ENCODE data around the gene GSTO2.

The GSTO2 gene

GRCh38 chr10:104349623-104350126, 80.7 kb downstream of the GSTO2 start:
- H3K4me3 ChIP-seq (ENCODE audit: control insufficient read depth, low read depth, low read length), result no peak overlapping the region
- TF ChIP-seq, protein P1, sequence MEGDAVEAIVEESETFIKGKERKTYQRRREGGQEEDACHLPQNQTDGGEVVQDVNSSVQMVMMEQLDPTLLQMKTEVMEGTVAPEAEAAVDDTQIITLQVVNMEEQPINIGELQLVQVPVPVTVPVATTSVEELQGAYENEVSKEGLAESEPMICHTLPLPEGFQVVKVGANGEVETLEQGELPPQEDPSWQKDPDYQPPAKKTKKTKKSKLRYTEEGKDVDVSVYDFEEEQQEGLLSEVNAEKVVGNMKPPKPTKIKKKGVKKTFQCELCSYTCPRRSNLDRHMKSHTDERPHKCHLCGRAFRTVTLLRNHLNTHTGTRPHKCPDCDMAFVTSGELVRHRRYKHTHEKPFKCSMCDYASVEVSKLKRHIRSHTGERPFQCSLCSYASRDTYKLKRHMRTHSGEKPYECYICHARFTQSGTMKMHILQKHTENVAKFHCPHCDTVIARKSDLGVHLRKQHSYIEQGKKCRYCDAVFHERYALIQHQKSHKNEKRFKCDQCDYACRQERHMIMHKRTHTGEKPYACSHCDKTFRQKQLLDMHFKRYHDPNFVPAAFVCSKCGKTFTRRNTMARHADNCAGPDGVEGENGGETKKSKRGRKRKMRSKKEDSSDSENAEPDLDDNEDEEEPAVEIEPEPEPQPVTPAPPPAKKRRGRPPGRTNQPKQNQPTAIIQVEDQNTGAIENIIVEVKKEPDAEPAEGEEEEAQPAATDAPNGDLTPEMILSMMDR (IDR thresholded peaks at IDR 0.05; ENCODE audit: control insufficient read depth, insufficient read depth, low read depth, low read length, missing control alignments), result no peak
- DNase-seq (ENCODE audit: low read depth), result no peak

- TF ChIP-seq, protein P1 (IDR thresholded peaks at IDR 0.05; ENCODE audit: control insufficient read depth, insufficient read depth, low read depth, low read length, missing control alignments), result peak; percentile 63
- no peak for DNase-seq (ENCODE audit: low read depth)
Observed at GRCh38 chr10:104350127-104350635, 81.2 kb downstream of the GSTO2 start.

DNA sequence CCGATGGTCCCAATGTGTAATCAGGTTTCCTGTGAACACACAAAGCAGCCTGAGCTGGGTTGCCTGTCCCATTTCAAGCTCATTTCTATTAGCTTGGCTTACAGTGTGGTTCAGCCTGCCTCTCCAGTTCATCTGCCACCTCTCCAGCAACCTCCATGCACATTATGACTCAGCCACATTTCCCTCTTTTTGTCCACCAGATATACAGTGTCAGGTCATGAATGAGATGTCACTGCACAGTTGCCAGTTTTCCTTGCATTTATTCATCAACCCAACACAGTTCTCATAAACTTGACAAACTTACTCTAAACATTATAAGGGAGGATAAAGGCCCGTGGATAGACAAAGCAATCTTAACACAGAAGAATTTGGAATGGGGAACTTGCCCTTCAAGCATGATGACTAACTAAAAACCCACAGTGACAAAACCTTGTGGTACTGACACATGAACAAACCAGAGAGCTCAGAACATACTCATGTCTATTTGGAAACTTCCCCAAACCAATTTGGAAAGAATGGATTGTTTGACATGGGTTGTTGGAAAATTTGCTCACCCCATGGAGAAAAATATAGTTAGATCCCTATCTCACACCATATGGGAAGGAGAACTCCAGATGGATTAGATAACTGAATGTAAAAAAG, 82.2 kb downstream of the GSTO2 start:
- DNase-seq (ENCODE audit: low read depth), result no peak
- TF ChIP-seq, protein P1 (IDR thresholded peaks at IDR 0.05; ENCODE audit: control insufficient read depth, insufficient read depth, low read depth, low read length, missing control alignments), result no peak
- H3K4me3 ChIP-seq (ENCODE audit: control insufficient read depth, low read depth, low read length), result no peak overlapping the region

More at GRCh38 chr10:104350127-104350635, 81.2 kb downstream of the GSTO2 start:
- no peak overlapping the region for H3K4me3 ChIP-seq (ENCODE audit: control insufficient read depth, low read depth, low read length)

DNA sequence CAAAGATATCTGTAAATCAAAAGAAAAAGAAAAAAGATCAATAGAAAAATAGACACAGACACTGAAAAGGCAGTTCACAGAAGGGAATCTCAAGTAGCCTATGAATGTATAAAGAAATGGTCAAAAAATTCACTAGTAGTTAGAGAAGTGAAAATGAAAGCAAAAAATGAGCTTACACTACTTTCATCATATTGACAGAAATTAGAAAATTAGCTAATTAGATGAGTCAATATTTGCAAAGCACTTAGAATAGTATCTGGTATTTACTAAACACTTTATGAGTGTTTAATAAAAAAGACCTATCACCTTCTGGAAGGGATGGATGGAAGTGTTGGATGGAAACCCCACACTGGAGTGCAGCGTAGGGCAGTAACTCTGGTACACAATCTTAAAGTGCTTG, 82.9 kb downstream of the GSTO2 start:
- no peak for DNase-seq (ENCODE audit: low read depth)
- TF ChIP-seq, protein P1 (IDR thresholded peaks at IDR 0.05; ENCODE audit: control insufficient read depth, insufficient read depth, low read depth, low read length, missing control alignments), result no peak
- no peak overlapping the region for H3K4me3 ChIP-seq (ENCODE audit: control insufficient read depth, low read depth, low read length)

DNA sequence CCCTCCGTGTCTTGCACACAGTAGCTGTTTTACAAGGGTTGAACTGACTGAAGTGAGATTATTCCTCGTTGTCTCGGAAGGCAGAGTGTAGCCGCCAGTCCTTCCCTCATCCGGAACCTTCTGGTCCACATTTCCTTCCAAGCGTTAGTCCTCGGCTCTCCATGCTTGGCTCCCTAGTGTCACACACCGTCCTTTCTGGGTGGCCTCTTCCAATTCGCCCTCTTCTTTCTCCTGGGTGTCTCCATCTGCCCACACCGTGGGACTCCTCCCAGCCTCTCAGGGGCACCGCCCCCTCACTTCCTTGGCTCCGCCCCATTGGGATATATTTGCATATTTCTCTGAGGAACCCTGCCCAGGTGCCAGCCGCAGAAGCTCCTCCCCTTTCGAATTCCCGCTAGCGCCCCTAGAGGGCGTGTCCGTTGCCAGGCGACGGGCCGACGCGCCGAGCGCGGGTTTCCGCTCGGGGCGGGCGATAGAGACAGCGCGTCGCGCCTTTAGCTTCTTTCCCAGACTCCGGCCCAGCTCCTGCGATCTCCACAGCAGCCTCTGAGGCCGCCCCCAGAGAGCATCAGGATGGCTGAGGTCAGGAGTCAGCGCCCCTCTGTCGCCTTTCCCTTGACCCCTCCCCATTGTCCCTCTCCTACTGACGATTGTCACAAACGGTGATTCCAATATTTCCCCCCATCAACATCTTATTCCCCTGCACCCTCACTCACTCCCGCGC, 84.5 kb downstream of the GSTO2 start, which contains the start of gene CFAP58:
Gene CFAP58, plus strand, starts transcription at position 509 of the 724 bp plus-strand sequence. Its CDS starts 65 bp downstream, at position 574.
- peak within 1 kb of the TSS; percentile 31 for H3K4me3 ChIP-seq (ENCODE audit: control insufficient read depth, low read depth, low read length)
- no peak for DNase-seq (ENCODE audit: low read depth)
- TF ChIP-seq, protein P1 (IDR thresholded peaks at IDR 0.05; ENCODE audit: control insufficient read depth, insufficient read depth, low read depth, low read length, missing control alignments), result peak; percentile 59

All from AG09309 (cell line).